Putamen (tissue), 1 donor: ENCODE results near the gene RBM44.
"Not testable (repeated sequence)": the region's sequence is repeated elsewhere in the genome, so short reads cannot be mapped to it uniquely, and the experiment has no call there.

ENCODE experiments used
- DNase-seq: peaks from one replicate; pipeline ENCODE4 v3.0.0-alpha.2; 2016; ENCODE audit warnings: low spot score

The RBM44 gene

GRCh38 chr2:237858294-237859081 is 59.9 kb downstream of the RBM44 start:
- DNase-seq, result peak; percentile 80

GRCh38 chr2:237859082-237859433 is 60.5 kb downstream of the RBM44 start:
- DNase-seq, result peak; percentile 66

GRCh38 chr2:237859533-237860272 is 61.1 kb downstream of the RBM44 start, which contains the start of gene RAMP1:
RAMP1 (plus strand) TSS chr2:237859623; CDS start chr2:237859676, 53 bp downstream.
- peak; percentile 35 for DNase-seq

- no peak for DNase-seq
These were observed 61.8 kb downstream of the RBM44 start for GRCh38 chr2:237860273-237860935.

- no peak for DNase-seq
These were observed 63.4 kb downstream of the RBM44 start for GRCh38 chr2:237861875-237862527.

- DNase-seq, result no peak
These were observed 63.9 kb downstream of the RBM44 start for GRCh38 chr2:237862528-237862895.

- no peak for DNase-seq
These were observed 64.5 kb downstream of the RBM44 start for GRCh38 chr2:237863102-237863511.

- DNase-seq, result no peak
These were observed 65.3 kb downstream of the RBM44 start for GRCh38 chr2:237863689-237864443.

GRCh38 chr2:237864444-237864931 is 65.9 kb downstream of the RBM44 start:
- no peak for DNase-seq

GRCh38 chr2:237864940-237865622 is 66.5 kb downstream of the RBM44 start:
- no peak for DNase-seq

GRCh38 chr2:237865623-237866041 is 67.1 kb downstream of the RBM44 start:
- no peak for DNase-seq

- no peak for DNase-seq
These were observed 67.6 kb downstream of the RBM44 start for GRCh38 chr2:237866101-237866621.

- DNase-seq, result no peak
These were observed 68.9 kb downstream of the RBM44 start for GRCh38 chr2:237867465-237867864.

- DNase-seq, result not testable (repeated sequence)
These were observed 69.5 kb downstream of the RBM44 start for GRCh38 chr2:237868074-237868473.

GRCh38 chr2:237868631-237869342 is 70.2 kb downstream of the RBM44 start:
- no peak for DNase-seq

- no peak for DNase-seq
These were observed 70.9 kb downstream of the RBM44 start for GRCh38 chr2:237869343-237870102.

- no peak for DNase-seq
These were observed 71.5 kb downstream of the RBM44 start for GRCh38 chr2:237870126-237870525.

- no peak for DNase-seq
These were observed 72.4 kb downstream of the RBM44 start for GRCh38 chr2:237870754-237871651.
